Retinal pigment epithelial cell (primary cell): ENCODE measurements around the gene TBC1D12.
A peak's percentile ranks its signal among the peaks of the same experiment; 100 is the strongest.

Source experiments
- DNase-seq: peaks from one replicate; pipeline ENCODE4 v3.0.0-alpha.2; 2010; ENCODE audit warnings: low read depth
- H3K4me3 ChIP-seq: 2 replicates; pipeline ENCODE4 v1.5.1; 2011; ENCODE audit warnings: mild to moderate bottlenecking, low read length, control low read depth, moderate library complexity
- TF ChIP-seq, protein P1 (sequence below): conservative IDR thresholded peaks from 2 replicates; pipeline ENCODE4 v1.5.1; 2011; ENCODE audit warnings: low read depth, low read length, control low read depth, inconsistent platforms

Gene TBC1D12

DNA sequence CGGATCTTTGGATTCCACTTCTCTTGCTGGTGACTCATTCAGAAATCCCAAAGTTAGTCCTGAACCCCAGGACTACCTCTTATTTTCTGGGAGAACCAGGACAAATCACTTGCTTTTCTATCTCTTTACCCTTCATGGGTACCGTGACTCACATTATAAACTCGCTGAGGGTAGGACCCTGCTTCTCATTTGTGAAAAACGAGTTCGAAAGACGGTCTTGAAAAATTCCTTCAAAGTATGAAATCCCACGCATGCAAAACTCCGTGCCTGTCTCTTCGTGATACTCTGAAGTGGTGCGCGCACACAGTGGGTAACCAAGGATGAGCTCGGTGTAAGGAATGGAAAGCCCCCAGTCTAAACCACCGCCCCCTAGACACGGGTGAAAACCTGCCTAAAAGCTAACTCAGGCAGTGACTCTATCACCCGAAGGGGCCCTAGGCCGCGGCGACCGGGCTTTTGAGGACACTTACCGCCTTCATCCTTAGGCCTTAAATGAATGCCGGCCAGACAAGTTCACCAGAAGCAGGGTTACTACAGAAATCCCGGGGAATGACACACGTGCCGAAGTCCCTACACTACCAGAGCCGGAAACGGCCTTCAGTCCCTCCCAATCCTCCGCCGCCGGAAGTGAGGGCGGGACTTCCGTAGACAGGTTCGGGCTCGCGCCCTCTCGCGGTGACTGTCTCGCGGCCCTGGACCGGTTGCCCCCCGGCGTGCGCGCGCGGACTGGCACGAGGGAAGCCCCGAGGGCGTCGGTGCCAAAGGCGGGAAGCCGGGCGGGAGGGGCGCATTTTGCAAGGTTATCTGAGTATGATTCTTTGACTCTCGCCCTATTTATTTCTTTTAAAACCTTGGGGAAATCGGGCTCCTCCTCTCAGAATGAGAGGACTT lies 39.7 kb upstream of the TBC1D12 start, which contains the start of gene NOC3L:
NOC3L (minus strand) TSS at position 580 of the 891 bp plus-strand sequence; CDS start at position 479, 101 bp downstream.
- TF ChIP-seq, protein P1, sequence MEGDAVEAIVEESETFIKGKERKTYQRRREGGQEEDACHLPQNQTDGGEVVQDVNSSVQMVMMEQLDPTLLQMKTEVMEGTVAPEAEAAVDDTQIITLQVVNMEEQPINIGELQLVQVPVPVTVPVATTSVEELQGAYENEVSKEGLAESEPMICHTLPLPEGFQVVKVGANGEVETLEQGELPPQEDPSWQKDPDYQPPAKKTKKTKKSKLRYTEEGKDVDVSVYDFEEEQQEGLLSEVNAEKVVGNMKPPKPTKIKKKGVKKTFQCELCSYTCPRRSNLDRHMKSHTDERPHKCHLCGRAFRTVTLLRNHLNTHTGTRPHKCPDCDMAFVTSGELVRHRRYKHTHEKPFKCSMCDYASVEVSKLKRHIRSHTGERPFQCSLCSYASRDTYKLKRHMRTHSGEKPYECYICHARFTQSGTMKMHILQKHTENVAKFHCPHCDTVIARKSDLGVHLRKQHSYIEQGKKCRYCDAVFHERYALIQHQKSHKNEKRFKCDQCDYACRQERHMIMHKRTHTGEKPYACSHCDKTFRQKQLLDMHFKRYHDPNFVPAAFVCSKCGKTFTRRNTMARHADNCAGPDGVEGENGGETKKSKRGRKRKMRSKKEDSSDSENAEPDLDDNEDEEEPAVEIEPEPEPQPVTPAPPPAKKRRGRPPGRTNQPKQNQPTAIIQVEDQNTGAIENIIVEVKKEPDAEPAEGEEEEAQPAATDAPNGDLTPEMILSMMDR = peak; percentile 66
- DNase-seq = peak; percentile 81
- peak within 1 kb of the TSS; percentile 95 for H3K4me3 ChIP-seq

- TF ChIP-seq, protein P1 = no peak
- no peak for DNase-seq
Measured at GRCh38 chr10:94363251-94363565, 39.1 kb upstream of the TBC1D12 start.

DNA sequence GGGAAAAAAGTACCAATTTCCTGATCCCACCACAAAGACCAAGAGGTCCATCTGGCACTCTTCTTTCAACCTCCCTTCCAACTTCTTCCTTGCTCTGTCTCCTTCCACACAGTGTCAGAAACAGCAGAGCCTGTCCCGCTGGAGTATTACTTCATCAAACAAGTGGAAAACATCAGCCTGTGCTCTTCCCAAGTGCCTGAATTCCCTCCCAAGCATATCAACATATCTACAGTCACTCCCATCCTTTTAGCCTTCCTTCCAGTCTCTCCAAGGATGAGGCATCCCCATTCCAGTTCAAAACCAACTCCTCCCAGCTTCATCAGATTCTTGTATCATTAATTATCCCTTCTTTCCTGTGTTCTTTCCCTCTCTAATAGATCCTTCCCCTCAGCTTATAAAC lies 37.9 kb upstream of the TBC1D12 start:
- TF ChIP-seq, protein P1 = no peak
- no peak overlapping the region for H3K4me3 ChIP-seq
- DNase-seq = no peak

More at GRCh38 chr10:94363251-94363565, 39.1 kb upstream of the TBC1D12 start:
- H3K4me3 ChIP-seq = peak overlapping the region; percentile 95

- no peak overlapping the region for H3K4me3 ChIP-seq
Measured at GRCh38 chr10:94366382-94366781, 36.0 kb upstream of the TBC1D12 start.

DNA sequence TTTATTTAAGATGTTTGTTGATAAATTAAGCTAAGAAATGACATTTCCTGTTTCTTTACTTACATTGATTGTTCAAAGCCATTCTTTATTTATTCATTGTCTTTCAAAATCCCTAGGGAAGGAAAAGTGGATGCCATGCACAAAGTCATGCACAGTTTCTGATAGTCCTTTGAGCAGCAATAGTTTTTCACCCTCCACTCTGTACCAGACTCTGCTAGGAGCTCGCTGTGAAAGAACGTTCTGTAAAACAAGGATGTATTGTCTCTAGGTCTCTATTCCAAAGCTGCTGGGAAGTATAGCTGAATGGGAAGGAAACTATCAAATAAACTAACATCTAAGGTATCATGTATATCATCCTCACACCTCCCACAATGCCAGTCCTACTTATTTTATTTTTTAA lies 31.8 kb upstream of the TBC1D12 start:
- no peak for DNase-seq
- no peak overlapping the region for H3K4me3 ChIP-seq
- TF ChIP-seq, protein P1 = no peak

More at GRCh38 chr10:94366382-94366781, 36.0 kb upstream of the TBC1D12 start:
- TF ChIP-seq, protein P1 = no peak
- DNase-seq = no peak

DNA sequence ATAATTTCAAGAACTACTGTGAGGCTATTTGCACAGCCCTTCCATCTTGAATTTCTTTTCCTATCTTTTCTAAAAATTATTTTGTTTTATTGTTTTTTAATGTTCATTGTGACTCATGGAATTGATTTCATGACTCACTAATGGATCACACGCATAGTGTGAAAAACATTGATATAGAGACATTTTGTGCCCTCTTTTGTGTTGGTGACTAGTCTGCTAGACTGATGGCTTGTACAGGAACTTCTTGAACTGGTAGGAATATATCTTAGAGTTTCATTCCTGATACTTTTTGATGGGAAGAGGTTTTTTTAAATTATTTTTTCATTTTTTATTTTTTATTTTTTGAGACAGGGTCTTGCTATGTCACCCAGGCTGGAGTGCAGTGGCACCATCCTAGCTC lies 27.0 kb upstream of the TBC1D12 start:
- H3K4me3 ChIP-seq = no peak overlapping the region
- TF ChIP-seq, protein P1 = no peak
- no peak for DNase-seq

- no peak overlapping the region for H3K4me3 ChIP-seq
- TF ChIP-seq, protein P1 = no peak
- DNase-seq = no peak
Measured at GRCh38 chr10:94376865-94377264, 25.5 kb upstream of the TBC1D12 start.
